Mammary epithelial cell (primary cell): ENCODE results near the gene PIF1.

Experiments used
- CTCF ChIP-seq, 2 donors: IDR thresholded peaks in 1 of 2; conservative IDR thresholded peaks in 1 of 2; 2 replicates each; pipeline ENCODE4 v1.5.1; 2011 to 2012; ENCODE audit warnings: inconsistent platforms in 2 of 2, low read length in 2 of 2, mild to moderate bottlenecking in 2 of 2, control low read depth in 1 of 2, low read depth in 1 of 2; ENCODE audit not compliant: insufficient read depth in 1 of 2; ENCODE audit errors: extremely low read depth in 1 of 2
- EZH2 ChIP-seq: IDR thresholded peaks from 2 replicates; pipeline ENCODE4 v1.6.1; 2012; ENCODE audit warnings: low read length, inconsistent platforms, borderline replicate concordance

- TF ChIP-seq CTCF (conservative IDR thresholded peaks at IDR 0.05 in 1 of 2, IDR thresholded peaks at IDR 0.05 in 1 of 2; ENCODE audit: extremely low read depth in 1 of 2, insufficient read depth in 1 of 2, low read depth in 1 of 2, low read length in 2 of 2) (no peak), EZH2 (no peak)
These were observed 51.8 kb downstream of the PIF1 start for GRCh38 chr15:64773606-64774005.
